Measurements from ENCODE around the gene SEC14L3. TPM values are rescaled to one million over a fixed set of nuclear protein-coding genes. Genes with fewer than 3 reads are reported as not detected.

Gene SEC14L3
- total and polyA plus RNA-seq, 2 donors (not counting 1 experiment from before 2014, with no cell fraction given), result not detected

DNA sequence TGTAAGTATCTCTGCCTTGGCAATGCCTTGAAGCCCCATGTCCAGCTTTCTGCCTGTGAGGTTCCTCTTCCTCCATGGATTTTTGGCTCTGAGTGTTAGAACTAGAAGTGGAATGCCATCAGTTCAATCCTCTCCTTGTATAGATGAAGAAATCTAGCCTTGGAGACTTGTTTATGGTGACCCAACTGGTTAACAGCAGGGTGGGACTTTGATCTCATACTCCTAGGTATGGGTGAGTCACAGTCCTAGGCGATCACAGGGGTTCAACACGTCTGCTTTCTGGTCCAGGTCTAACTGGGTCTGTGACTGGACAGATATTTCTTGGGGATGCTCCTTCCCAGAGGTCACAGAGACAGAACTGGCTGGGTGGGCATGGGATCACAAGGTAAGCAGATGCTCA is 55.4 kb downstream of the SEC14L3 start:
- ChIA-PET POLR2A (no interaction called here), CTCF (no interaction called here)
- no peak for DNase-seq
- H3K9me3 ChIP-seq (ENCODE audit: control extremely low read depth in 1 of 3, control insufficient read depth in 2 of 3, insufficient read depth in 1 of 3, low read length in 2 of 3), result no peaks in the 10 kb centered on the region
- no peak overlapping the region for H3K27ac Mint-ChIP-seq
- no peaks in the 10 kb centered on the region for H4K20me1 ChIP-seq (ENCODE audit: control insufficient read depth, insufficient read depth, low read length, poor library complexity, severe bottlenecking)
- no CpG with 5 or more reads among the region's 2 CpGs for WGBS (ENCODE audit: insufficient coverage)
- intact Hi-C loops (cut with micrococcal nuclease), result no loop called here
- TF ChIP-seq, protein P1, sequence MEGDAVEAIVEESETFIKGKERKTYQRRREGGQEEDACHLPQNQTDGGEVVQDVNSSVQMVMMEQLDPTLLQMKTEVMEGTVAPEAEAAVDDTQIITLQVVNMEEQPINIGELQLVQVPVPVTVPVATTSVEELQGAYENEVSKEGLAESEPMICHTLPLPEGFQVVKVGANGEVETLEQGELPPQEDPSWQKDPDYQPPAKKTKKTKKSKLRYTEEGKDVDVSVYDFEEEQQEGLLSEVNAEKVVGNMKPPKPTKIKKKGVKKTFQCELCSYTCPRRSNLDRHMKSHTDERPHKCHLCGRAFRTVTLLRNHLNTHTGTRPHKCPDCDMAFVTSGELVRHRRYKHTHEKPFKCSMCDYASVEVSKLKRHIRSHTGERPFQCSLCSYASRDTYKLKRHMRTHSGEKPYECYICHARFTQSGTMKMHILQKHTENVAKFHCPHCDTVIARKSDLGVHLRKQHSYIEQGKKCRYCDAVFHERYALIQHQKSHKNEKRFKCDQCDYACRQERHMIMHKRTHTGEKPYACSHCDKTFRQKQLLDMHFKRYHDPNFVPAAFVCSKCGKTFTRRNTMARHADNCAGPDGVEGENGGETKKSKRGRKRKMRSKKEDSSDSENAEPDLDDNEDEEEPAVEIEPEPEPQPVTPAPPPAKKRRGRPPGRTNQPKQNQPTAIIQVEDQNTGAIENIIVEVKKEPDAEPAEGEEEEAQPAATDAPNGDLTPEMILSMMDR (IDR thresholded peaks at IDR 0.05), result no peak
- no peak for TF ChIP-seq EZH2 (IDR thresholded peaks at IDR 0.05; ENCODE audit: borderline replicate concordance, insufficient read depth, low read depth, low read length, poor library complexity, severe bottlenecking)
- H3K4me1 ChIP-seq (ENCODE audit: control insufficient read depth in 2 of 2, insufficient read depth in 2 of 2, low read length in 2 of 2), result no peaks in the 10 kb centered on the region
- H3K4me2 ChIP-seq (replicated peaks; ENCODE audit: low read depth, low read length, poor library complexity, severe bottlenecking), result no peak overlapping the region
- no peaks in the 10 kb centered on the region for H3K27me3 ChIP-seq (replicated peaks in 1 of 4; ENCODE audit: control extremely low read depth in 1 of 4, control insufficient read depth in 3 of 4, insufficient read depth in 4 of 4, low read length in 3 of 4)
- H3K4me3 Mint-ChIP-seq, result no peak overlapping the region
- peaks cover 0 to 21% of the 10 kb centered on the region in 2 experiments for H3K36me3 ChIP-seq (replicated peaks in 1 of 2; ENCODE audit: control extremely low read depth in 1 of 2, control insufficient read depth in 1 of 2, extremely low read depth in 1 of 2, insufficient read depth in 2 of 2, low read length in 1 of 2)
- H3K4me3 ChIP-seq (ENCODE audit: control extremely low read depth in 1 of 5, extremely low read depth in 1 of 5, insufficient read depth in 1 of 5, low read depth in 2 of 5, low read length in 4 of 5), result no peak overlapping the region
- no peak overlapping the region for H3K27ac ChIP-seq (ENCODE audit: low read length in 2 of 2)
- no peak overlapping the region for H2AFZ ChIP-seq (ENCODE audit: insufficient read depth, low read depth, low read length, poor library complexity, severe bottlenecking)
- ATAC-seq (ENCODE audit: low read depth), result no peak
- no peaks in the 10 kb centered on the region for H3K79me2 ChIP-seq (ENCODE audit: control insufficient read depth, insufficient read depth, low read length)
- no peaks in the 10 kb centered on the region for H3K27me3 Mint-ChIP-seq
- H3K9ac ChIP-seq (ENCODE audit: low read length), result no peak overlapping the region
- H3K4me1 Mint-ChIP-seq, result no peaks in the 10 kb centered on the region
- H3K9me3 Mint-ChIP-seq (ENCODE audit: insufficient read depth), result no peaks in the 10 kb centered on the region

DNA sequence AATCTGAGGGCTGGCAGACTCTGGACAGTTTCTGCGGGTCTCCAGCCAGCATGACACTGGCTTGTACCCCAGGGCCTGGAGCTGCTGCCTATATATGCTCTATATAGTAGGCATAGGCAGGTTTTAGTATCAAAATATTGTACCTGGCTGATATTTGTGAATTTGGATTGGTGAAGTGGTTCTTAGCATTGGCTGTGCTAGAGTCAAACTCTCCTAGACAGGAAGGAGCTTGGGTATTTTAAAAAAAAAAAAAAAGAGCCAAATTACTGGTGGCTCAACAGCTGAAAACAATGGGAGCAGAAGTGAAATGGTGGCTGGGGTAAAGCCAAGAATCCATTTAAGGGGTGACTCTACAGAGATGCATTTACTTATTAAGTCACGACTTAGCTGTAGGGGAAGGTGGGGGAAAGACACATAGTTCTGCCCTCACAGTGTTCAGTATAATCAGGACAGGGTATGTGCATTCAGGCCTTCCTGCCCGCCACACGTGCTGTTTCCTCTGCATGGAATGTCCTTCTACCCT is 57.2 kb downstream of the SEC14L3 start:
- peaks cover 0 to 18% of the 10 kb centered on the region in 2 experiments for H3K36me3 ChIP-seq (replicated peaks in 1 of 2; ENCODE audit: control extremely low read depth in 1 of 2, control insufficient read depth in 1 of 2, extremely low read depth in 1 of 2, insufficient read depth in 2 of 2, low read length in 1 of 2)
- no peaks in the 10 kb centered on the region for H4K20me1 ChIP-seq (ENCODE audit: control insufficient read depth, insufficient read depth, low read length, poor library complexity, severe bottlenecking)
- ChIA-PET CTCF (interaction anchor here (1.5 to 1.7 kb wide), 2 partner anchors 24 to 126 kb away, joined by 5 read pairs; no protein-coding TSS in a partner anchor), POLR2A (interaction anchor here (1.6 kb wide), 1 partner anchor 9 kb away, joined by 6 read pairs; no protein-coding TSS in a partner anchor)
- TF ChIP-seq, protein P1 (IDR thresholded peaks at IDR 0.05), result no peak
- no peak overlapping the region for H2AFZ ChIP-seq (ENCODE audit: insufficient read depth, low read depth, low read length, poor library complexity, severe bottlenecking)
- no peak overlapping the region for H3K4me2 ChIP-seq (replicated peaks; ENCODE audit: low read depth, low read length, poor library complexity, severe bottlenecking)
- H3K27me3 ChIP-seq (replicated peaks in 1 of 4; ENCODE audit: control extremely low read depth in 1 of 4, control insufficient read depth in 3 of 4, insufficient read depth in 4 of 4, low read length in 3 of 4), result no peaks in the 10 kb centered on the region
- Mint-ChIP-seq H3K4me1 (no peaks in the 10 kb centered on the region), H3K27me3 (no peaks in the 10 kb centered on the region), H3K4me3 (no peak overlapping the region), H3K27ac (no peak overlapping the region), H3K9me3 (ENCODE audit: insufficient read depth) (no peaks in the 10 kb centered on the region)
- WGBS (ENCODE audit: insufficient coverage), result 80% methylated on average over 1 of the region's 4 CpGs
- no peak overlapping the region for H3K4me3 ChIP-seq (ENCODE audit: control extremely low read depth in 1 of 5, extremely low read depth in 1 of 5, insufficient read depth in 1 of 5, low read depth in 2 of 5, low read length in 4 of 5)
- H3K79me2 ChIP-seq (ENCODE audit: control insufficient read depth, insufficient read depth, low read length), result no peaks in the 10 kb centered on the region
- no peaks in the 10 kb centered on the region for H3K9me3 ChIP-seq (ENCODE audit: control extremely low read depth in 1 of 3, control insufficient read depth in 2 of 3, insufficient read depth in 1 of 3, low read length in 2 of 3)
- no peak for DNase-seq
- H3K4me1 ChIP-seq (ENCODE audit: control insufficient read depth in 2 of 2, insufficient read depth in 2 of 2, low read length in 2 of 2), result no peaks in the 10 kb centered on the region
- intact Hi-C loops (cut with micrococcal nuclease), result no loop called here
- no peak overlapping the region for H3K9ac ChIP-seq (ENCODE audit: low read length)
- ATAC-seq (ENCODE audit: low read depth), result no peak
- H3K27ac ChIP-seq (ENCODE audit: low read length in 2 of 2), result no peak overlapping the region
